GM19238 (cell line): ENCODE results near the gene ZMYND12.

Experiments used
- DNase-seq: peaks from one replicate; pipeline ENCODE4 v3.0.0; 2011; ENCODE audit warnings: low spot score; ENCODE audit not compliant: insufficient read length

ZMYND12 gene

GRCh38 chr1:42392967-42393848, 62.6 kb downstream of the ZMYND12 start:
- no peak for DNase-seq

GRCh38 chr1:42392255-42392654, 63.6 kb downstream of the ZMYND12 start:
- no peak for DNase-seq

GRCh38 chr1:42386051-42386450, 69.8 kb downstream of the ZMYND12 start:
- no peak for DNase-seq

GRCh38 chr1:42385283-42385682, 70.5 kb downstream of the ZMYND12 start:
- no peak for DNase-seq

- DNase-seq: no peak
These were observed 74.5 kb downstream of the ZMYND12 start for GRCh38 chr1:42381280-42381673.

- DNase-seq: peak; percentile 78
These were observed 75.1 kb downstream of the ZMYND12 start, which contains the start of gene RIMKLA for GRCh38 chr1:42380586-42381279. RIMKLA (plus strand) TSS chr1:42380792; CDS start chr1:42380935, 143 bp downstream.
